Mesenchymal stem cell (in vitro differentiated cells and primary cell): ENCODE results near the gene XRN1. TPM values are rescaled to one million over a fixed set of nuclear protein-coding genes. Genes with fewer than 3 reads are reported as not detected.

Experiments used
- DNase-seq: peaks from one replicate; pipeline ENCODE4 v3.0.0-alpha.2; 2013
- H2AFZ ChIP-seq: one replicate; pipeline ENCODE4 v1.6.1; 2013; ENCODE audit warnings: low read depth, mild to moderate bottlenecking, control low read depth, inconsistent platforms, low read length, moderate library complexity
- H2AK5ac ChIP-seq: 2 replicates; pipeline ENCODE4 v1.6.1; 2013; ENCODE audit warnings: low read length, moderate library complexity, mild to moderate bottlenecking, inconsistent platforms; ENCODE audit not compliant: severe bottlenecking
- H2BK120ac ChIP-seq: one replicate; pipeline ENCODE4 v1.6.1; 2013; ENCODE audit warnings: low read depth, mild to moderate bottlenecking, inconsistent platforms, low read length, moderate library complexity
- H2BK12ac ChIP-seq, 2 experiments: one replicate each; pipeline ENCODE4 v1.6.1; 2013; ENCODE audit warnings: inconsistent platforms in 2 of 2, low read length in 2 of 2, mild to moderate bottlenecking in 2 of 2, moderate library complexity in 2 of 2, control low read depth in 1 of 2
- H2BK15ac ChIP-seq: one replicate; pipeline ENCODE4 v1.6.1; 2013; ENCODE audit warnings: mild to moderate bottlenecking, low read depth, inconsistent platforms; ENCODE audit not compliant: poor library complexity, severe bottlenecking
- H2BK5ac ChIP-seq: 2 replicates; pipeline ENCODE4 v1.6.1; 2013; ENCODE audit warnings: low read depth, mild to moderate bottlenecking, low read length, control low read depth, inconsistent platforms; ENCODE audit not compliant: poor library complexity, severe bottlenecking
- H3K14ac ChIP-seq, 2 experiments: one replicate each; pipeline ENCODE4 v1.6.1; 2013; ENCODE audit warnings: inconsistent platforms in 2 of 2, low read length in 2 of 2, control low read depth in 1 of 2, mild to moderate bottlenecking in 1 of 2, moderate library complexity in 1 of 2
- H3K18ac ChIP-seq, 2 experiments: one replicate each; pipeline ENCODE4 v1.6.1; 2013; ENCODE audit warnings: inconsistent platforms in 2 of 2, low read length in 2 of 2, control low read depth in 1 of 2, low read depth in 1 of 2, mild to moderate bottlenecking in 1 of 2
- H3K23ac ChIP-seq, 2 experiments: one replicate each; pipeline ENCODE4 v1.6.1; 2013; ENCODE audit warnings: inconsistent platforms in 2 of 2, low read length in 2 of 2, mild to moderate bottlenecking in 2 of 2, moderate library complexity in 2 of 2, control low read depth in 1 of 2
- H3K27ac ChIP-seq: 2 replicates; pipeline ENCODE4 v1.5.1; 2013; ENCODE audit warnings: mild to moderate bottlenecking, moderate library complexity, low read length, control low read depth, inconsistent platforms; ENCODE audit not compliant: poor library complexity, severe bottlenecking
- H3K27me3 ChIP-seq, 2 experiments: 2 replicates each; pipeline versions ENCODE4 v1.6.1 to v1.7.0; 2013; ENCODE audit warnings: low read length in 2 of 2, mild to moderate bottlenecking in 2 of 2, moderate library complexity in 2 of 2, control low read depth in 1 of 2, inconsistent platforms in 1 of 2; ENCODE audit not compliant: control insufficient read depth in 1 of 2, insufficient read depth in 1 of 2
- H3K36me3 ChIP-seq, 2 experiments: 2 replicates each; pipeline versions ENCODE4 v1.6.1 to v1.7.0; 2013; ENCODE audit warnings: low read length in 2 of 2, control low read depth in 1 of 2, inconsistent platforms in 1 of 2, low read depth in 1 of 2, mild to moderate bottlenecking in 1 of 2; ENCODE audit not compliant: insufficient read depth in 2 of 2, control insufficient read depth in 1 of 2
- H3K4ac ChIP-seq, 2 experiments: one replicate each; pipeline ENCODE4 v1.6.1; 2013; ENCODE audit warnings: inconsistent platforms in 2 of 2, low read length in 2 of 2, mild to moderate bottlenecking in 2 of 2, moderate library complexity in 2 of 2, control low read depth in 1 of 2, low read depth in 1 of 2
- H3K4me1 ChIP-seq: 2 replicates; pipeline ENCODE4 v1.6.1; 2013; ENCODE audit warnings: low read depth, low read length, control low read depth; ENCODE audit not compliant: control insufficient read depth, insufficient read depth
- H3K4me2 ChIP-seq: 2 replicates; pipeline ENCODE4 v1.6.1; 2013; ENCODE audit warnings: low read length, mild to moderate bottlenecking, inconsistent platforms; ENCODE audit not compliant: poor library complexity, severe bottlenecking
- H3K4me3 ChIP-seq, 2 experiments: 2 replicates each; pipeline versions ENCODE4 v1.5.1 to v1.7.0; 2013; ENCODE audit warnings: low read length in 2 of 2, mild to moderate bottlenecking in 2 of 2, control low read depth in 1 of 2, low read depth in 1 of 2; ENCODE audit not compliant: insufficient read depth in 1 of 2
- H3K79me1 ChIP-seq: replicated peaks from 2 replicates; pipeline ENCODE4 v1.6.1; 2013; ENCODE audit warnings: mild to moderate bottlenecking, control low read depth, low read length, inconsistent platforms; ENCODE audit not compliant: poor library complexity, severe bottlenecking
- H3K9ac ChIP-seq: 2 replicates; pipeline ENCODE4 v1.7.0; 2013; ENCODE audit warnings: mild to moderate bottlenecking, low read length, moderate library complexity
- H3K9me3 ChIP-seq: 2 replicates; pipeline ENCODE4 v1.7.0; 2013; ENCODE audit warnings: mild to moderate bottlenecking, low read length; ENCODE audit not compliant: control insufficient read depth
- H4K8ac ChIP-seq: one replicate; pipeline ENCODE4 v1.6.1; 2013; ENCODE audit warnings: inconsistent platforms, mild to moderate bottlenecking, low read length, moderate library complexity
- H4K91ac ChIP-seq: one replicate; pipeline ENCODE4 v1.6.1; 2013; ENCODE audit warnings: mild to moderate bottlenecking, low read length, inconsistent platforms
- WGBS: methylation state at CpG from one replicate; pipeline ENCODE4 v1.1.7; 2013; ENCODE audit warnings: mixed read lengths; 5-methylcytosine and 5-hydroxymethylcytosine counted together
- polyA plus RNA-seq, 2 experiments: library from polyadenylated mRNA; stranded (reverse); fragments of 200-250 nt; gene quantifications; one replicate each; pipeline ENCODE4 v1.2.3, GENCODE V29; 2013

The XRN1 gene, protein sequence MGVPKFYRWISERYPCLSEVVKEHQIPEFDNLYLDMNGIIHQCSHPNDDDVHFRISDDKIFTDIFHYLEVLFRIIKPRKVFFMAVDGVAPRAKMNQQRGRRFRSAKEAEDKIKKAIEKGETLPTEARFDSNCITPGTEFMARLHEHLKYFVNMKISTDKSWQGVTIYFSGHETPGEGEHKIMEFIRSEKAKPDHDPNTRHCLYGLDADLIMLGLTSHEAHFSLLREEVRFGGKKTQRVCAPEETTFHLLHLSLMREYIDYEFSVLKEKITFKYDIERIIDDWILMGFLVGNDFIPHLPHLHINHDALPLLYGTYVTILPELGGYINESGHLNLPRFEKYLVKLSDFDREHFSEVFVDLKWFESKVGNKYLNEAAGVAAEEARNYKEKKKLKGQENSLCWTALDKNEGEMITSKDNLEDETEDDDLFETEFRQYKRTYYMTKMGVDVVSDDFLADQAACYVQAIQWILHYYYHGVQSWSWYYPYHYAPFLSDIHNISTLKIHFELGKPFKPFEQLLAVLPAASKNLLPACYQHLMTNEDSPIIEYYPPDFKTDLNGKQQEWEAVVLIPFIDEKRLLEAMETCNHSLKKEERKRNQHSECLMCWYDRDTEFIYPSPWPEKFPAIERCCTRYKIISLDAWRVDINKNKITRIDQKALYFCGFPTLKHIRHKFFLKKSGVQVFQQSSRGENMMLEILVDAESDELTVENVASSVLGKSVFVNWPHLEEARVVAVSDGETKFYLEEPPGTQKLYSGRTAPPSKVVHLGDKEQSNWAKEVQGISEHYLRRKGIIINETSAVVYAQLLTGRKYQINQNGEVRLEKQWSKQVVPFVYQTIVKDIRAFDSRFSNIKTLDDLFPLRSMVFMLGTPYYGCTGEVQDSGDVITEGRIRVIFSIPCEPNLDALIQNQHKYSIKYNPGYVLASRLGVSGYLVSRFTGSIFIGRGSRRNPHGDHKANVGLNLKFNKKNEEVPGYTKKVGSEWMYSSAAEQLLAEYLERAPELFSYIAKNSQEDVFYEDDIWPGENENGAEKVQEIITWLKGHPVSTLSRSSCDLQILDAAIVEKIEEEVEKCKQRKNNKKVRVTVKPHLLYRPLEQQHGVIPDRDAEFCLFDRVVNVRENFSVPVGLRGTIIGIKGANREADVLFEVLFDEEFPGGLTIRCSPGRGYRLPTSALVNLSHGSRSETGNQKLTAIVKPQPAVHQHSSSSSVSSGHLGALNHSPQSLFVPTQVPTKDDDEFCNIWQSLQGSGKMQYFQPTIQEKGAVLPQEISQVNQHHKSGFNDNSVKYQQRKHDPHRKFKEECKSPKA (N-terminal part only)
- 15.8 TPM for polyA plus RNA-seq (2013, experiment 1 of 2)
- polyA plus RNA-seq (2013, experiment 2 of 2): 14.1 TPM

- H3K36me3 ChIP-seq: peaks cover 11 to 33% of the 10 kb centered on the region in 2 experiments
- peak within 1 kb of the TSS; percentile 89 for H3K27ac ChIP-seq
- H2BK5ac ChIP-seq: peak within 1 kb of the TSS; percentile 1
- peak within 1 kb of the TSS in 1 of 2 experiments; percentile 94 for H3K14ac ChIP-seq
- no peak within 1 kb of the TSS for H2BK12ac ChIP-seq
- no peaks in the 10 kb centered on the region for H3K79me1 ChIP-seq
- peak within 1 kb of the TSS; percentile 77 to 94 for H3K4ac ChIP-seq
- peak within 1 kb of the TSS; percentile 3 for H4K91ac ChIP-seq
- H3K4me2 ChIP-seq: peak within 1 kb of the TSS; percentile 86
- H3K4me1 ChIP-seq: peaks cover 2% of the 10 kb centered on the region
- H3K27me3 ChIP-seq: no peaks in the 10 kb centered on the region
- H3K23ac ChIP-seq: peak within 1 kb of the TSS; percentile 60 to 79
- peak within 1 kb of the TSS; percentile 80 for H4K8ac ChIP-seq
- peak within 1 kb of the TSS; percentile 64 for H2BK120ac ChIP-seq
- H2AFZ ChIP-seq: peak within 1 kb of the TSS; percentile 75
- 7% methylated on average over 49 of the region's 52 CpGs for WGBS
- DNase-seq: peak; percentile 97
- peak within 1 kb of the TSS; percentile 100 for H3K9ac ChIP-seq
- H2BK15ac ChIP-seq: peak within 1 kb of the TSS; percentile 23
- H3K9me3 ChIP-seq: no peaks in the 10 kb centered on the region
- H3K18ac ChIP-seq: peak within 1 kb of the TSS; percentile 65 to 94
- no peak within 1 kb of the TSS for H2AK5ac ChIP-seq
- peak within 1 kb of the TSS; percentile 81 to 100 for H3K4me3 ChIP-seq
These were observed at the start of gene XRN1 for GRCh38 chr3:142447852-142448823. Gene XRN1, minus strand, starts transcription at chr3:142448037. Its CDS starts 93 bp downstream, at chr3:142447944.

DNA sequence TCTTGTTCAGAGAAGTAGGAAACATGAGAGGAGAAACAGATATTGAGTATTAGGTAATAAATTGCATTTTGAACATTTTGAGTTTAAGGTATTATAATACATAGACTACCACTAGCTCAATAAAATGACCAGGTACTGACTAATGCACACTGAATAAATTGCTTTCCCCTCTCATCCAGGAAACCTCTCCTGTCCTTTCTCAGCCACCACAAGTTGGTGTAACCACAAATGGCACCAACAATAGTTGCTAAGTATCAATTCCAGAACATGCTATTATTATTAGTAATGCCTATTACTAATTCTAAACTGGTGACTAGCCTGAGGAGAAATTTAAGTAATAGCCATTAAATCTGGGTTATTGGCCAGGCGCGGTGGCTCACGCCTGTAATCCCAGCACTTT lies 47.3 kb upstream of the XRN1 start:
- no peak overlapping the region for H2BK15ac ChIP-seq
- no peak overlapping the region for H4K8ac ChIP-seq
- H3K9me3 ChIP-seq: no peaks in the 10 kb centered on the region
- no peak overlapping the region for H3K4ac ChIP-seq
- H3K4me3 ChIP-seq: no peak overlapping the region
- H3K27ac ChIP-seq: no peak overlapping the region
- no peak overlapping the region for H2AK5ac ChIP-seq
- H3K4me2 ChIP-seq: no peak overlapping the region
- H3K79me1 ChIP-seq: no peaks in the 10 kb centered on the region
- H3K36me3 ChIP-seq: peaks cover 7 to 77% of the 10 kb centered on the region in 2 experiments
- H3K23ac ChIP-seq: no peak overlapping the region
- H3K9ac ChIP-seq: no peak overlapping the region
- no peak for DNase-seq
- H3K27me3 ChIP-seq: no peaks in the 10 kb centered on the region
- no peaks in the 10 kb centered on the region for H3K4me1 ChIP-seq
- H2BK5ac ChIP-seq: no peak overlapping the region
- no peak overlapping the region for H3K14ac ChIP-seq
- no peak overlapping the region for H4K91ac ChIP-seq
- H2BK120ac ChIP-seq: no peak overlapping the region
- 100% methylated on average over 3 of the region's 3 CpGs for WGBS
- no peak overlapping the region for H2AFZ ChIP-seq
- H2BK12ac ChIP-seq: no peak overlapping the region
- no peak overlapping the region for H3K18ac ChIP-seq

DNA sequence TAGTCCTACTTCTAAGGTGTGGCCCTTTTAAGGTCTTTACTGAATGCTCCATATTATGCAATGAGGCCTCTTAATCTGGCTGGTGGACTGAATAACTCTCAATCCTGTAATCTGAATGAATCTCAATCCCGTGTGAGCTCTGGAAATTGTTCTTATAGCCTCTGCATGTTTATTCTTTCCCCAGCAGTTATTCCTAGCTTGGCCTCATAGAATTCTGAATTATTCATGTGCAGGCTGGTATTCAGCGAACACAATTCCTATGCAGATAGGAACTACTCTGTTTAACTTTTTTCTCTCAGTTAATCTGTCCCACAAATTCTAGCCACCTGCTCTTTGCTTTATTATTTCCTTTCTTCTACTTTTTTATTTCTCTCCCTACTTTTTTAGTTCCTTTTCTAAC lies 44.3 kb upstream of the XRN1 start:
- no peaks in the 10 kb centered on the region for H3K27me3 ChIP-seq
- no peaks in the 10 kb centered on the region for H3K79me1 ChIP-seq
- H2AFZ ChIP-seq: no peak overlapping the region
- H3K4me1 ChIP-seq: no peaks in the 10 kb centered on the region
- H3K9ac ChIP-seq: no peak overlapping the region
- H3K36me3 ChIP-seq: peaks cover 7 to 88% of the 10 kb centered on the region in 2 experiments
- no peak overlapping the region for H3K14ac ChIP-seq
- no peak overlapping the region for H2BK15ac ChIP-seq
- H4K8ac ChIP-seq: no peak overlapping the region
- no peak overlapping the region for H4K91ac ChIP-seq
- H2BK5ac ChIP-seq: no peak overlapping the region
- no peak overlapping the region for H2BK120ac ChIP-seq
- no peaks in the 10 kb centered on the region for H3K9me3 ChIP-seq
- no peak overlapping the region for H3K4me3 ChIP-seq
- H2AK5ac ChIP-seq: no peak overlapping the region
- no peak overlapping the region for H2BK12ac ChIP-seq
- no peak overlapping the region for H3K23ac ChIP-seq
- H3K27ac ChIP-seq: no peak overlapping the region
- no peak for DNase-seq
- no peak overlapping the region for H3K4me2 ChIP-seq
- no peak overlapping the region for H3K18ac ChIP-seq
- H3K4ac ChIP-seq: no peak overlapping the region
- WGBS: 97% methylated on average over 2 of the region's 2 CpGs
